Osteoblast (primary cell): ENCODE results near the gene CD63. TPM values are rescaled to one million over a fixed set of nuclear protein-coding genes. Genes with fewer than 3 reads are reported as not detected.
A peak's percentile ranks its signal among the peaks of the same experiment; 100 is the strongest.

ENCODE experiments used
- DNase-seq: peaks from one replicate; pipeline ENCODE4 v3.0.0; 2011; ENCODE audit warnings: low spot score, mixed read lengths; ENCODE audit not compliant: insufficient read length; ENCODE audit errors: missing footprints
- H2AFZ ChIP-seq: 2 replicates; pipeline ENCODE4 v1.6.0; 2011; ENCODE audit warnings: mild to moderate bottlenecking, low read length
- H3K27ac ChIP-seq: 2 replicates; pipeline ENCODE4 v1.5.1; 2011; ENCODE audit warnings: mild to moderate bottlenecking, low read depth, low read length, moderate library complexity
- H3K27me3 ChIP-seq: 2 replicates; pipeline ENCODE4 v1.6.0; 2012; ENCODE audit warnings: mild to moderate bottlenecking, control low read depth, inconsistent platforms, low read length, moderate library complexity; ENCODE audit not compliant: insufficient read depth
- H3K36me3 ChIP-seq: 2 replicates; pipeline ENCODE4 v1.5.1; 2011; ENCODE audit warnings: mild to moderate bottlenecking, low read length, control low read depth, moderate library complexity; ENCODE audit not compliant: insufficient read depth
- H3K4me1 ChIP-seq: 2 replicates; pipeline ENCODE4 v1.5.1; 2011; ENCODE audit warnings: mild to moderate bottlenecking, low read length, control low read depth, moderate library complexity; ENCODE audit not compliant: insufficient read depth
- H3K4me2 ChIP-seq: 2 replicates; pipeline ENCODE4 v1.6.0; 2011; ENCODE audit warnings: mild to moderate bottlenecking, low read length; ENCODE audit not compliant: insufficient read depth
- H3K4me3 ChIP-seq: fragments of 200-600 bp; sonication (generic); 3 replicates; pipeline ENCODE4 v1.5.1; 2012; ENCODE audit warnings: mild to moderate bottlenecking, low read length, inconsistent platforms; ENCODE audit not compliant: insufficient read depth
- H3K79me2 ChIP-seq: 2 replicates; pipeline ENCODE4 v1.6.0; 2012; ENCODE audit warnings: mild to moderate bottlenecking, low read length, control low read depth, inconsistent platforms; ENCODE audit not compliant: insufficient read depth
- H3K9me3 ChIP-seq: 2 replicates; pipeline ENCODE4 v1.5.1; 2011; ENCODE audit warnings: low read depth, low read length, control low read depth
- H4K20me1 ChIP-seq: 2 replicates; pipeline ENCODE4 v1.6.0; 2012; ENCODE audit warnings: mild to moderate bottlenecking, low read length, control low read depth; ENCODE audit not compliant: insufficient read depth
- total RNA-seq: library from RNA; depleted of rRNA; stranded (reverse); fragments of >200 nt; gene quantifications from 2 replicates; pipeline ENCODE4 v1.2.3, GENCODE V29; 2012
- TF ChIP-seq, protein P1 (sequence below): IDR thresholded peaks from 2 replicates; pipeline ENCODE4 v1.5.1; 2011; ENCODE audit warnings: mild to moderate bottlenecking, low read depth, low read length, moderate library complexity; ENCODE audit errors: extremely low read depth

The CD63 gene
- total RNA-seq, 1 donor: 3,072 TPM

- H3K27me3 ChIP-seq: no peaks in the 10 kb centered on the region
- TF ChIP-seq, protein P1, sequence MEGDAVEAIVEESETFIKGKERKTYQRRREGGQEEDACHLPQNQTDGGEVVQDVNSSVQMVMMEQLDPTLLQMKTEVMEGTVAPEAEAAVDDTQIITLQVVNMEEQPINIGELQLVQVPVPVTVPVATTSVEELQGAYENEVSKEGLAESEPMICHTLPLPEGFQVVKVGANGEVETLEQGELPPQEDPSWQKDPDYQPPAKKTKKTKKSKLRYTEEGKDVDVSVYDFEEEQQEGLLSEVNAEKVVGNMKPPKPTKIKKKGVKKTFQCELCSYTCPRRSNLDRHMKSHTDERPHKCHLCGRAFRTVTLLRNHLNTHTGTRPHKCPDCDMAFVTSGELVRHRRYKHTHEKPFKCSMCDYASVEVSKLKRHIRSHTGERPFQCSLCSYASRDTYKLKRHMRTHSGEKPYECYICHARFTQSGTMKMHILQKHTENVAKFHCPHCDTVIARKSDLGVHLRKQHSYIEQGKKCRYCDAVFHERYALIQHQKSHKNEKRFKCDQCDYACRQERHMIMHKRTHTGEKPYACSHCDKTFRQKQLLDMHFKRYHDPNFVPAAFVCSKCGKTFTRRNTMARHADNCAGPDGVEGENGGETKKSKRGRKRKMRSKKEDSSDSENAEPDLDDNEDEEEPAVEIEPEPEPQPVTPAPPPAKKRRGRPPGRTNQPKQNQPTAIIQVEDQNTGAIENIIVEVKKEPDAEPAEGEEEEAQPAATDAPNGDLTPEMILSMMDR: no peak
- H3K4me3 ChIP-seq: peak overlapping the region; percentile 82
- peak overlapping the region; percentile 71 for H2AFZ ChIP-seq
- no peaks in the 10 kb centered on the region for H3K9me3 ChIP-seq
- H3K36me3 ChIP-seq: no peaks in the 10 kb centered on the region
- peak overlapping the region; percentile 93 for H3K4me2 ChIP-seq
- DNase-seq: peak; percentile 94
- no peaks in the 10 kb centered on the region for H3K79me2 ChIP-seq
- H4K20me1 ChIP-seq: peaks cover 6% of the 10 kb centered on the region
- H3K4me1 ChIP-seq: peaks cover 18% of the 10 kb centered on the region
- H3K27ac ChIP-seq: no peak overlapping the region
Observed at GRCh38 chr12:55743406-55744339, 14.9 kb upstream of the CD63 start.

- H3K9me3 ChIP-seq: no peaks in the 10 kb centered on the region
- H3K36me3 ChIP-seq: no peaks in the 10 kb centered on the region
- peak within 1 kb of the TSS; percentile 82 for H3K4me3 ChIP-seq
- peak; percentile 99 for DNase-seq
- peak within 1 kb of the TSS; percentile 88 for H2AFZ ChIP-seq
- TF ChIP-seq, protein P1: no peak
- H3K4me1 ChIP-seq: peaks cover 25% of the 10 kb centered on the region
- H3K27ac ChIP-seq: no peak within 1 kb of the TSS
- peak within 1 kb of the TSS; percentile 93 for H3K4me2 ChIP-seq
- H3K27me3 ChIP-seq: no peaks in the 10 kb centered on the region
- peaks cover 6% of the 10 kb centered on the region for H4K20me1 ChIP-seq
- no peaks in the 10 kb centered on the region for H3K79me2 ChIP-seq
Observed at GRCh38 chr12:55742719-55743405, 14.1 kb upstream of the CD63 start, which contains the start of gene GDF11. Gene GDF11, plus strand, starts transcription at chr12:55743122. Its CDS starts 195 bp downstream, at chr12:55743317.

- TF ChIP-seq, protein P1: no peak
- Histone ChIP-seq H2AFZ (peak overlapping the region; percentile 88), H3K79me2 (no peaks in the 10 kb centered on the region), H3K4me1 (peaks cover 31% of the 10 kb centered on the region), H3K27ac (no peak overlapping the region), H3K4me2 (peak overlapping the region; percentile 90), H3K9me3 (no peaks in the 10 kb centered on the region), H3K4me3 (peak overlapping the region; percentile 66), H3K27me3 (no peaks in the 10 kb centered on the region), H4K20me1 (peaks cover 6% of the 10 kb centered on the region), H3K36me3 (no peaks in the 10 kb centered on the region)
- DNase-seq: no peak
Observed at GRCh38 chr12:55741931-55742680, 13.3 kb upstream of the CD63 start.
